Mesodermal cell (in vitro differentiated cells): ENCODE data around the gene CALU.

Experiments
- H3K27ac ChIP-seq: 2 replicates; pipeline ENCODE4 v1.7.0; 2013; ENCODE audit warnings: mild to moderate bottlenecking, low read depth, low read length, moderate library complexity; ENCODE audit not compliant: severe bottlenecking
- H3K36me3 ChIP-seq: 2 replicates; pipeline ENCODE4 v1.7.1; 2013; ENCODE audit warnings: mild to moderate bottlenecking, low read length, moderate library complexity; ENCODE audit not compliant: control insufficient read depth, insufficient read depth
- H3K4me1 ChIP-seq: one replicate; pipeline ENCODE4 v1.7.1; 2013; ENCODE audit warnings: mild to moderate bottlenecking, low read length; ENCODE audit not compliant: insufficient read depth, control insufficient read depth, poor library complexity, severe bottlenecking
- H3K4me3 ChIP-seq: 2 replicates; pipeline ENCODE4 v1.7.0; 2013; ENCODE audit warnings: low read length, control low read depth, mild to moderate bottlenecking; ENCODE audit not compliant: insufficient read depth, poor library complexity, severe bottlenecking; ENCODE audit errors: extremely low read depth
- H3K9me3 ChIP-seq: 2 replicates; pipeline ENCODE4 v1.7.1; 2013; ENCODE audit warnings: mild to moderate bottlenecking, low read length, moderate library complexity; ENCODE audit not compliant: control insufficient read depth
- WGBS, 2 experiments: methylation state at CpG; one replicate each; pipeline ENCODE4 v1.1.5; 2013; ENCODE audit warnings: missing lambda C conversion rate in 2 of 2; ENCODE audit not compliant: insufficient coverage in 2 of 2; 5-methylcytosine and 5-hydroxymethylcytosine counted together

The CALU gene

GRCh38 chr7:128735436-128735835 lies 3.7 kb upstream of the CALU start:
- peaks cover 15% of the 10 kb centered on the region for H3K4me1 ChIP-seq
- WGBS, 2 experiments = 80 to 92% methylated on average over 1 to 2 of the region's 5 CpGs
- no peak overlapping the region for H3K27ac ChIP-seq
- no peaks in the 10 kb centered on the region for H3K36me3 ChIP-seq
- H3K4me3 ChIP-seq = no peak overlapping the region
- H3K9me3 ChIP-seq = no peaks in the 10 kb centered on the region

- Histone ChIP-seq H3K4me3 (no peak overlapping the region), H3K9me3 (no peaks in the 10 kb centered on the region), H3K27ac (peak overlapping the region; percentile 99), H3K4me1 (peaks cover 25% of the 10 kb centered on the region), H3K36me3 (peaks cover 13% of the 10 kb centered on the region)
- WGBS, 2 experiments = 87 to 94% methylated on average over 2 to 3 of the region's 4 CpGs
Measured at GRCh38 chr7:128737441-128737840, 1.7 kb upstream of the CALU start.

- H3K27ac ChIP-seq = peak overlapping the region; percentile 99
- no peak overlapping the region for H3K4me3 ChIP-seq
- H3K4me1 ChIP-seq = peaks cover 26% of the 10 kb centered on the region
- 0% methylated on average over 1 of the region's 1 CpG; no CpG with 5 or more reads in 1 of the 2 experiments for WGBS, 2 experiments
- peaks cover 14% of the 10 kb centered on the region for H3K36me3 ChIP-seq
- no peaks in the 10 kb centered on the region for H3K9me3 ChIP-seq
Measured at GRCh38 chr7:128737867-128738385, 1.2 kb upstream of the CALU start.

- Histone ChIP-seq H3K4me3 (peak overlapping the region; percentile 93), H3K4me1 (peaks cover 31% of the 10 kb centered on the region), H3K27ac (peak overlapping the region; percentile 99), H3K9me3 (no peaks in the 10 kb centered on the region), H3K36me3 (peaks cover 21% of the 10 kb centered on the region)
- WGBS, 2 experiments = 27 to 33% methylated on average over 7 to 8 of the region's 8 CpGs
Measured at GRCh38 chr7:128738570-128739047, 550 bp upstream of the CALU start.

GRCh38 chr7:128739990-128740682 lies 977 bp downstream of the CALU start:
- peak overlapping the region; percentile 99 for H3K27ac ChIP-seq
- 9 to 13% methylated on average over 8 to 10 of the region's 13 CpGs for WGBS, 2 experiments
- peaks cover 36% of the 10 kb centered on the region for H3K36me3 ChIP-seq
- peak overlapping the region; percentile 93 for H3K4me3 ChIP-seq
- H3K9me3 ChIP-seq = no peaks in the 10 kb centered on the region
- peaks cover 34% of the 10 kb centered on the region for H3K4me1 ChIP-seq

GRCh38 chr7:128740996-128741395 lies 1.8 kb downstream of the CALU start:
- peak overlapping the region; percentile 93 for H3K4me3 ChIP-seq
- peaks cover 45% of the 10 kb centered on the region for H3K36me3 ChIP-seq
- WGBS, 2 experiments = 100% methylated on average over 3 of the region's 3 CpGs
- no peak overlapping the region for H3K27ac ChIP-seq
- peaks cover 34% of the 10 kb centered on the region for H3K4me1 ChIP-seq
- no peaks in the 10 kb centered on the region for H3K9me3 ChIP-seq

- 75% methylated on average over 1 of the region's 3 CpGs; no CpG with 5 or more reads in 1 of the 2 experiments for WGBS, 2 experiments
Measured at GRCh38 chr7:128741491-128741890, 2.3 kb downstream of the CALU start.

GRCh38 chr7:128742206-128742605 lies 3.0 kb downstream of the CALU start:
- Histone ChIP-seq H3K4me3 (no peak overlapping the region), H3K27ac (no peak overlapping the region)

More at GRCh38 chr7:128741491-128741890, 2.3 kb downstream of the CALU start:
- Histone ChIP-seq H3K4me1 (peaks cover 34% of the 10 kb centered on the region), H3K4me3 (peak overlapping the region; percentile 93), H3K9me3 (no peaks in the 10 kb centered on the region), H3K27ac (no peak overlapping the region), H3K36me3 (peaks cover 50% of the 10 kb centered on the region)

GRCh38 chr7:128743112-128743772 lies 4.1 kb downstream of the CALU start:
- no peak overlapping the region for H3K4me3 ChIP-seq
- H3K36me3 ChIP-seq = peaks cover 62% of the 10 kb centered on the region
- WGBS, 2 experiments = 96 to 100% methylated on average over 1 to 4 of the region's 7 CpGs
- peaks cover 33% of the 10 kb centered on the region for H3K4me1 ChIP-seq
- no peak overlapping the region for H3K27ac ChIP-seq
- H3K9me3 ChIP-seq = no peaks in the 10 kb centered on the region

More at GRCh38 chr7:128742206-128742605, 3.0 kb downstream of the CALU start:
- Histone ChIP-seq H3K4me1 (peaks cover 35% of the 10 kb centered on the region), H3K36me3 (peaks cover 52% of the 10 kb centered on the region), H3K9me3 (no peaks in the 10 kb centered on the region)
- 100% methylated on average over 1 to 2 of the region's 4 CpGs for WGBS, 2 experiments

- 88 to 94% methylated on average over 1 to 2 of the region's 2 CpGs for WGBS, 2 experiments
- Histone ChIP-seq H3K9me3 (no peaks in the 10 kb centered on the region), H3K4me3 (no peak overlapping the region), H3K27ac (no peak overlapping the region), H3K4me1 (peaks cover 29% of the 10 kb centered on the region), H3K36me3 (peaks cover 74% of the 10 kb centered on the region)
Measured at GRCh38 chr7:128744366-128744905, 5.3 kb downstream of the CALU start.
